B cell (primary cell): ENCODE data around the gene TMEM115.

ENCODE experiments used
- CTCF ChIP-seq: fragments of 200-600 bp; IDR thresholded peaks from one replicate; pipeline ENCODE4 v1.8.0; 2022; ENCODE audit warnings: antibody characterized with exemption, mild to moderate bottlenecking
- EZH2 ChIP-seq: IDR thresholded peaks from 2 replicates; pipeline ENCODE4 v1.6.1; 2012; ENCODE audit warnings: borderline replicate concordance, low read depth, mild to moderate bottlenecking, moderate library complexity, low read length; ENCODE audit not compliant: insufficient read depth, poor library complexity, severe bottlenecking

GRCh38 chr3:50337175-50337861, 22.0 kb downstream of the TMEM115 start:
- TF ChIP-seq CTCF (no peak), EZH2 (no peak)
